Left kidney (tissue), 8 donors: Measurements from ENCODE around the gene RGL3. TPM values are rescaled to one million over a fixed set of nuclear protein-coding genes. Genes with fewer than 3 reads are reported as not detected.
A peak's percentile ranks its signal among the peaks of the same experiment; 100 is the strongest.
"Not testable (repeated sequence)": the region's sequence is repeated elsewhere in the genome, so short reads cannot be mapped to it uniquely, and the experiment has no call there.

Experiments used
- DNase-seq: peaks from one replicate; pipeline ENCODE4 v3.0.0-alpha.2; 2013
- long read RNA-seq, 8 donors: transcript quantifications; one replicate each; lab custom pipeline, GENCODE V29; 2026
- polyA plus RNA-seq: library from polyadenylated mRNA; unstranded; fragments of 120-200 nt; gene quantifications from one replicate; pipeline ENCODE4 v1.2.1, GENCODE V29; 2013; ENCODE audit not compliant: insufficient read length

The RGL3 gene, protein sequence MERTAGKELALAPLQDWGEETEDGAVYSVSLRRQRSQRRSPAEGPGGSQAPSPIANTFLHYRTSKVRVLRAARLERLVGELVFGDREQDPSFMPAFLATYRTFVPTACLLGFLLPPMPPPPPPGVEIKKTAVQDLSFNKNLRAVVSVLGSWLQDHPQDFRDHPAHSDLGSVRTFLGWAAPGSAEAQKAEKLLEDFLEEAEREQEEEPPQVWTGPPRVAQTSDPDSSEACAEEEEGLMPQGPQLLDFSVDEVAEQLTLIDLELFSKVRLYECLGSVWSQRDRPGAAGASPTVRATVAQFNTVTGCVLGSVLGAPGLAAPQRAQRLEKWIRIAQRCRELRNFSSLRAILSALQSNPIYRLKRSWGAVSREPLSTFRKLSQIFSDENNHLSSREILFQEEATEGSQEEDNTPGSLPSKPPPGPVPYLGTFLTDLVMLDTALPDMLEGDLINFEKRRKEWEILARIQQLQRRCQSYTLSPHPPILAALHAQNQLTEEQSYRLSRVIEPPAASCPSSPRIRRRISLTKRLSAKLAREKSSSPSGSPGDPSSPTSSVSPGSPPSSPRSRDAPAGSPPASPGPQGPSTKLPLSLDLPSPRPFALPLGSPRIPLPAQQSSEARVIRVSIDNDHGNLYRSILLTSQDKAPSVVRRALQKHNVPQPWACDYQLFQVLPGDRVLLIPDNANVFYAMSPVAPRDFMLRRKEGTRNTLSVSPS
- 99.4 TPM for polyA plus RNA-seq
- long read RNA-seq, donor 1, partial matches to known transcripts = 0 of 5 reads
- long read RNA-seq, donor 1, other reads (novel, unspliced or antisense) = 0 of 5 reads
- long read RNA-seq, donor 2, partial matches to known transcripts = 14 of 19 reads
- long read RNA-seq, donor 2, other reads (novel, unspliced or antisense) = 0 of 19 reads
- long read RNA-seq, donor 3, partial matches to known transcripts = 98 of 117 reads
- long read RNA-seq, donor 3, other reads (novel, unspliced or antisense) = 13 of 117 reads
- long read RNA-seq, donor 4 = 0 reads
- long read RNA-seq, donor 5, partial matches to known transcripts = 18 of 24 reads
- long read RNA-seq, donor 5, other reads (novel, unspliced or antisense) = 0 of 24 reads
- long read RNA-seq, donor 6 = 0 reads
- long read RNA-seq, donor 7, transcript RGL3-214 (3 exons, 771 nt) = major isoform, 6 of 238 reads
- long read RNA-seq, donor 7, partial matches to known transcripts = 185 of 238 reads
- long read RNA-seq, donor 7, other reads (novel, unspliced or antisense) = 46 of 238 reads
- long read RNA-seq, donor 8, partial matches to known transcripts = 5 of 7 reads
- long read RNA-seq, donor 8, other reads (novel, unspliced or antisense) = 0 of 7 reads

DNA sequence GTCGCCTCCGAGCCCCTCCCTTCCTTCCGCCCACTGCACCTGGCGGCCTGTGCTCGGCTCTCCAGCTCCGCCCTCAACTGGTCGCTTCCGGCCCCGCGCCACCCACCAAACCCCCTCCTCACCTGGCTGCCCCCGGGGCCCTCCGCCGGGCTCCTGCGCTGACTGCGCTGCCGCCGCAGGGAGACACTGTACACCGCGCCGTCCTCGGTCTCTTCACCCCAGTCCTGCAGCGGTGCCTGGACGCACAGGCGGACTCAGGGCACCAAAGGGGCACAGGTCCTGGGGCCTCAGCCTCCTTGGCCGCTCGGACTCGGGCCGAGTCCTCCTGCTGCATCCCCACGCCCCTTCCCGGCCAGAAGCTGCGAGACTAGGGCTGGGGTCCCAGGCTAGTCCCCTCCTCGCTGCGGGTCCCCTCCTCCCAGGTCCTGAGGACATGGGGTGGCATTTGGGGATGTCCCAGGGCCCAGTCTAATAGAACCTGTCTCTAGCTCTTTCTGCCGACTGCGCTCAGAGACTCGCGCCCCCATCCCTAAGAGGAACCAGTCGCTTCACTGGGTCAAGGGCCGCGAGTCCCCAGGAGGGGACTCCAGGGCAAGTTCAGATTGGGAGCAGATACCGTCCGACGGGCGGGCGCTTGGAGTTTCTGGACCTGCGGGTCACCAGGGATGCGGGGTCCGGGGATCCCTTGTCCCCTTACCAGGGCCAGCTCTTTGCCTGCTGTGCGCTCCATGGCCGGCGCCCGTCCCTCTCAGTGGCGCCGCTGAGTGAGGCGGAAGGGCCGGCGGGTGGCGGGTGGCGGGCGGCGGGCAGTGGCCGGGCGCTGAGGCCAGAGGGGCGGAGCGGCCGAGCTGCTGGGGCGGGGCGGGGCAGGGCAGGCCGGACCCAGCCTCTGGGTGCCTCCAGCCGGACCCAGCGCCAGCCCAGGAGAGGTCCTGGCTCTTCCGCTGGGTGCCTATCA, at the start of gene RGL3:
Gene RGL3, minus strand, starts transcription at position 766 of the 958 bp plus-strand sequence. Its CDS starts 36 bp downstream, at position 730.
- peak; percentile 56 for DNase-seq

DNA sequence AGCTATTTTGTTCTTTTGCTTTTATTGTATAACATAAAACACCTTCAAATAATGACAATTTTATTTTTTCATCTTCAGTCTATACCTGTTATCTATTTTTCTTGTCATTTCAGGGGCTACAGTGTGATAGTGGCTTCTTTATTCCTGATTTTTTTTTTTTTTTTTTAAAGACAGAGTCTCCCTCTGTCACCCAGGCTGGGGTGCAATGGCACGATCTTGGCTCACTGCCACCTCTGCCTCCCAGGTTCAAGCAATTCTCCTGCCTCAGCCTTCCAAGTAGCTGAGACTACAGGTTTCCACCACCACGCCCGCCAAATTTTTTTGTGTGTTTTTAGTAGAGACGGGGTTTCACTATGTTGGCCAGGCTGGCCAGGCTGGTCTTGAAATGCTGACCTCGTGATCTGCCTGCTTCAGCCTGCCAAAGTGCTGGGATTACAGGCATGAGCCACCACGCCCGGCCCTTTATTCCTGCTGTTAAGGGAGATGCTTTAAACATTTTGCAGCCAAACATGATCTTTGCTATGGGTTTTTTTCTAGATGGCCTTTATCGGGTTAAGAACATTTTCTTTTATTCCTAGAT, 49.2 kb upstream of the RGL3 start:
- DNase-seq = not testable (repeated sequence)

DNA sequence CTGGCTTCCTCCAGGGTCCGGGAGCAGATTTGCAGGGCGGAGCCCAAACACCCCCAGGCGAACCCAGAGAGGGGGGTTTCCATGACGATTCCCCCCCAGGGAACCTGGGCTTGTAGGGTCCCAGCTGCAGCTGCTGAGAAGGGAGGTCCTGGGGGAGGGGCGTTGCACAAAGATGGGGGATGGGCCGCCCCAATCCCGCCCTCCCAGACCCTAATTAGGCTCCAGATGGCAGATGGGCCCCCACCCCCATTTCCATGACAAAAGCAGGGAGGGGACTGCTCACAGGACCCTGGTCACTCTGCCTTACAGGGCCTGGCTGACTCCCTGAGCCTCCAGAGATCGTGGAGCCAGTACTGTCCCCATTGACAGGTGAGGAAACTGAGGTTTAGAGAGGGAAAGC, 46.5 kb upstream of the RGL3 start:
- DNase-seq = no peak

DNA sequence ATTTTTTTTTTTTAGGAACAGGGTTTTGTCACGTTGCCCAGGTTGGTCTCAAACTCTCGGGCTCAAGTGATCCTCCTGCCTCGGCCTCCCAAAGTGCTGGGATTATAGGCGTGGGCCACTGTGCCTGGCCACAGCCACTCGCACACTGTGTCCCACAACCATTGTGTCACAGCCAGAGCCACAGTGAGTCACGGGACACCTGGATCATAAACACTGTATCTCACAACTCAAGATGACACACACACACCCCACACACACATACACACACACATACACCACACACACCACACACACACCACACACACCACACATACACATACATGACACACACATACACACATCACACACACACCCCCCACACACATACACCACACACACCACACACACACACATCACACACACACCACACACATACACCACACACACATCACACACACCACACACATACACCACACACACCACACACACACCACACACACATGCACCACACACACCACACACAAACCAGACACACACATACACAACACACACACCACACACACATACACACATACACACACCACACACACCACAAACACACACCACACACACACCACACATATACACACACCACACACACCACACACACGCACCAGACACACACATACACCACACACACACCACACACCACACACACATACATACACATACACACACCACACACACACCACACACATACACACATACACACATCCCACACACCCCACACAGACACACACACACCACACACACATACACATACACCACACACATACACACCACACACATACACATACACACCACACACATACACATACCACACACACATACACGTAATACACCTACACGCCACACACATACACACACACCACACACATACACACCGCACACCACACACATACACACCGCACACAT, 45.5 kb upstream of the RGL3 start:
- no peak for DNase-seq

DNA sequence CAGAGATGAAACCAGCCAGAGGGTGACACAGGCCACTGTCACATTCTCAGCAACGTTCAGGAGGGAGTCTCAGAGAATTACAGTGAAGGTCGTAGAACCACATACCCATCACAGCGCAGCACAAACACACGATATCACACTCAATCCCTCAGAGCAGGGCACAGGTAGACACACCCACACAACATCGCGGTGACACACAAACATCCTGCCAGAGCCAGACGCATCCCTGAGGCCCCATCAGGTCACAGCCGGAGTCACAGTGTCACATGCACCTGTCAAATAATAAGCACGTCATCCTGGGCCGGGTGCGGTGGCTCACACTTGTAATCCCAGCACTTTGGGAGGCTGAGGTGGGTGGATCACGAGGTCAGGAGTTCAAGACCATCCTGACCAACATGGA, 44.3 kb upstream of the RGL3 start:
- DNase-seq = no peak

DNA sequence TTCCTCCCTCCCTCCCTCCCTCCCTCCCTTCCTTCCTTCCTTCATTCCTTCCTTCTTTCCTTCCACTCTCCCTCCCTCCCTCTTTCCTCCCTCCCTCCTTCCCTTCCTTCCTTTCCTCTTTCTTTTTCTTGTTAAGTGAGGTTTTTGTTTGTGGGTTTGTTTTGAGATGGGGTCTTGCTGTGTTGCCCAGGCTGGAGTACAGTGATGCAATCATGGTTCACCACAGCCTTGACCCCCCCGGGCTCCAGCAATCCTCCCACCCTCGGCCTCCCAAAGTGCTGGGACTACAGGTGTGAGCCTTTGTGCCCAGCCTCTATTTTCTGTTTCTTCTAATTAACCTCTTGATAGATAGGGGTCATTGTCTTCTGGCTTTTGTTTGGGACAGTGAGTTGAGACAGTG, 42.3 kb upstream of the RGL3 start:
- no peak for DNase-seq

DNA sequence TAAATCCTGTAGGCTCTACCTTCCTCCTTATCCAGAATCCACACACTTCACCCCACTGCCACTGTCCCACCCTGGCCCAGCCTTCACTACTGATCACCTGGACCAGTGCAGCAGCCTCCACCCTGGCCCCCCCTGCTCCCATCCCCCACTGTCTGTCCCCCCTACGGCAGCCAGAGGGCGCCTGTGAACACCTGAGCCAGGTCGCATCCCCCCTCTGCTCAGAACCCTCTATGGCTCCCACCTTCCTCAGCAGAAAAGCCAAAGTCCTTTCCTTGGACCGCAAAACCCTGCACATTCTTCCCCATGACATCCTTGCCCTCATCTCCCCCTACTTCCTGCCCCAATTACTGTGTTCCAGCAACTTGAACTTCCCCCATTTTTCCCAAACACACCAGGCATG, 41.1 kb upstream of the RGL3 start:
- no peak for DNase-seq

DNA sequence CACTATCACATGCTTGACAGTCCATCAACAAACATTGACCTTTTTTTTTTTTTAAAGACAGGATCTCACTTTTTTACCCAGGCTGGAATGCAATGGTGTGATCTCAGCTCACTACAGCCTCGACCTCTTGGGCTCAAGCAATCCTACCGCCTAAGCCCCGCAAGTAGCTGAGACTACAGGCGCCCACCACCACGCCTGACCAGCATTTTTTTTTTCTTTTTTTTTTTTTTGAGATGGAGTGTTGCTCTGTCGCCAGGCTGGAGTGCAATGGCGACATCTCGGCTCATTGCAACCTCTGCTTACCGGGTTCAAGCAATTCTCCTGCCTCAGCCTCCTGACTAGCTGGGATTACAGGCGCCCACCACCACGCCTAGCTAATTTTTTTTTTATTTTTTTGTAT, 39.8 kb upstream of the RGL3 start:
- not testable (repeated sequence) for DNase-seq

DNA sequence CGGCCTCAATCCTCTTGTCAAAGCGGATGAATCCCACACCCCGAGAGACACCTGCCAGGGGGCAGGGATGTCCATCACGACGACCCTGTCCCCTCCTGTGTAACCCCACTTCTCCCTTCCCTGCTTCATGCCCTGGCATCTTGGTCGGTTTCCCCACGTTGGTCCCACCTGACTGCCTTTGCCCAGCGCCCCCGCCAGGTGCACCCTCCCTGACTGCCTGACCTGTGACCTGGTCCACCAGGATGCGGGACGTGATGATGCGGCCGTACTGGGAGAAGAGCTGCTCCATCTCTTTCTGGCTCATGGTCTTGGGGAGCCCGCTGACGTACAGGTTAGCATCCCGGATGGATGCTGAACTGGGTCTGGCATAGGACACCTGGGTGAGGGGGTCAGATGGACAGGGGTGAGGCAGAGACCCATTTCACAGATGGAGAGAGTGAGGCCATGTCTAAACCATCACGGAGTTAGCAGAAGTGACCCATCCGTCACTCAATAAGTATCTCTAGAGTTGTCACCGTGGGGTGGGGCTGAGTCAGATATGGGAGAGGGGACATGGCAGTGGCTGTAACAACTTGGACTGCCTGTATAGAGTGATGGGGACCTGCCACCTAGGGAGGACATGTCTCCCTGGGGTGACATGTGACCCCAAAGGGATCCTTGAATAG, 39.3 kb upstream of the RGL3 start:
- no peak for DNase-seq

DNA sequence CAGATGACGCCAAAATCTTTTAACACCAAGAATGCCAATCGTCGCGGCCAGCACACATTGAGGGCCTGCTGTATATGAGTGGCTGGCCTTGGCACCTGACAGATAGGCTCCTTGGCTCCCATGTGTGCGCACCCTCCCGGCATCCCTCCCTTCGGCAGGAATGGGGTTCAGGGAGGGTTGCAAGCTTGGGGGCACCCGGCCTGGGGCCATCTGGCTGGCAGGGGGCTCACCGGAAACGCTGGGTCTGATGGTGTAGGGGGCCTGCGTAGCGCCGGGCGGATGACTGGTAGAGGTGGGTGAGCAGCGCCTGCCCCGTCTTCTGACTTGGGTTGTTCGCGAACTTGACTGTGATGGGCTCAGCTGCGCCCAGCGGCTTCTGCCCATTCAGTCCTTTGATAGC, 38.7 kb upstream of the RGL3 start:
- no peak for DNase-seq

DNA sequence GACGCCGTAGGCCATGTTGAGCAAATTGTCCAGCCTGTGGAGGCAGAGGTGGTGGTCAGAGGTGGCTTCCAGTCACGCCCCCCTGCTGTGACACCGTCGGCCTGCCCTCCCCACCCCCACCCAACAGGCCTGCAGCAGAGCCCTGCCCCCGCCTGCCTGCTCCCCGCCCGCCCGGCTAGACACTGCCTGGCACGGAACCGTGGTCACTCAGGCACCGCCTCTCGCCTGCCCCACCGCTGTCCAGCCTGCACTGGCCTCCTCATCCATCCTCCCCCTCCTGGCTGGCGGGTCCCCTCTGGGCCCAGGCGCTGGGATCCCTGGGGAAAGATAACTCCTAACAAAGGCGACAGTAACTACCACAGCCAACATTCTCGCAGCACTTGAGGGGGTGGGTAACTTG, 38.0 kb upstream of the RGL3 start:
- no peak for DNase-seq

DNA sequence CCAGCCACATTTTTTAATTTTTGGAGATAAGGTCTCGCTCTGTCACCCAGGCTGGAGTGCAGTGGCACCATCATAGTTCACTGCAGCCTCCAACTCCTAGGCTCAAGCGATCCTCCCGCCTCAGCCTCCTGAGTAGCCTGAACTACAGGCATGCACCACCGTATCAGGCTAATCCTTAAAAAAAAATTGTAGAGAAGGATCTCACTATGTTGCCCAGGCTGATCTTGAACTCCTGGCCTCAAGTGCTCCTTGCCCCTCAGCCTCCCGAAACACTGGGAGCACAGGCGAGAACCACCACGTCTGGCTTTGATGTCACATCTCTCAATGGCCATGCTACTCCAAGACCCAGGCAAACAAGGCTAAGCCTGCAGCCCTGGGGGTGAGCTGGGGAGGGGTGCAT, 37.5 kb upstream of the RGL3 start:
- DNase-seq = no peak

DNA sequence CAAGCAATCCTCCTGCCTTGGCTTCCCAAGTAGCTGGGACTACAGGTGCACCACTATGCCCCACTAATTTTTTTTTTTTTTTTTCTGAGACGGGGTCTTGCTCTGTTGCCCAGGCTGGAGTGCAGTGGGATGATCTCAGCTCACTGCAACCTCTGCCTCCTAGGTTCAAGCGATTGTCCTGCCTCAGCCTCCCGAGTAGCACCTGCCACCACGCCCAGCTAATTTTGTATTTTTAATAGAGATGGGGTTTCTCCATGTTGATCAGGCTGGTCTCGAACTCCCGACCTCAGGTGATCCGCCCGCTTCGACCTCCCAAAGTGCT, 36.1 kb upstream of the RGL3 start:
- DNase-seq = not testable (repeated sequence)

DNA sequence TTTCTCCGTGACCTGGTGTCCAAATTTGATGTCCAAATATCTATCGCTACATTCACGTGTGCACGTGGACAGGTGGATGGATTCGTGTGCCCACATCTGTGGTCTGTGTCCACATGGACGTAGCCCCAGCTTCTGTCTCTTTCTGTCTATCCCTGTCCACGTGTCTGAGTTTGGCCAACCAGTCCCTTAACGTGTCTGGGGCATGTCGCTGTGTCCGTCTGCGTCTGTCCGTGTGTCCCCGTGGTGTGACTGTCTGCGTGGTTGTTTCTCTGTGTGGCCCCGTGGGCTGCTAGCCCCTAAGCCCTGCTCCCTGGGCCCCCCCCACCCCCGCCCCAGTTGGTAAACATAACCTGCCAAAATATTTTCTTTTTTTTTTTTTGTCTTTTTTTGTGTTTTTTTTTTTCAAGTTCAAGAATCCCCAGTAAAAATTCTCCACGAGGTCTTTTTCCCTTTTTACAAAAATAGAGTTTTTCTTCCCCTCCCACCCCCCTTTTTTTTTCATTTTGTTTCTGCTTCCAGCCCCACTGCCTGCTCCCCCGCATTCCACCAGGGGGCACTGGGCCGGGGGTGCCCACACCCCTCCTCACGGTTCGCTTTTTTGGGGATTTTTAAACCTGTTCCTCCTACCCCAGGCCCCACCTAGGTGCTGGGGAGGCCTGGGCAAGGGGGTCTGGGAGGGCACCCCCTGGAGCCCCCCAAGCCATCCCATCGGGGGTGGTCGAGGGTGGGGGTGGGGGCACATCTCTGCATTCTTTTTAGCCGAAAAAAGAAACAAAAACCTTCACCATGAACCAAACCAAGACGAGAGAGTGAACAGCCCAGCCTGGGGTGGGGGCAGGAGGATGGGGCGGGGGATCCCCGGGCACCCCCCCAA, 34.6 kb upstream of the RGL3 start:
- DNase-seq = no peak

DNA sequence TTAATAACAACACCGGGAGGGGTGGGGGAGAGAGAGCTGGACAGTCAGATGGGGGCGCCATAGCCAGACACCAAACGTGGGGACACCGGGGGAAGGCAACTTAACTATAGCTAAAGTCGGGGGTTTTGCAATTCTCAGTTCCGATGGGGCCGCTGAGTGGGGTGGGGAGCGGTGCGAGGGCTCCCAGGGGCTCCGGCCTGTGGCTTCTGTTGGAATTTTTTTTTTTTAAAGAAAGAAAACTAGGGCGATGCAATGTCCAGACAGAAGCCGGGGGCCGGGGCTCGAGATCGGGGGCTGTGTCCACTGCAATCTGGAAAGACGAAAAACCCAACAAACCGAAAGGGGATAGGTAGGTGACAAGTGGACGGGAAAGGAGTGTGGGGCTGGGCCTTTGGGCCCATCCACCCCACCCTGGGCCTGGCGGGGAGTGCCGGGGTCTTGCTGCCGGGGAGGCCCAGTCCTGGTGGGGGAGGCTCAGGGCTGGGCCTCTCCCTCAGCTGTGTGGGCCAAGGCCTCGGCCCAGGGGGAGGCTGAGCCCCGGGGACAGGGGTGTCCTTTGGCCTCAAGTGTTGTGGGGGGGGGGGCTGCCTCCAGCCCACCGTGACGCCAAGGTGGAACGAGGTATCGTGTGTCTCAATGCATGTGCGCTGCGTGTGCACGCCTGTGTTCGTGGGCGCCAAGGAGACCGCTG, 33.7 kb upstream of the RGL3 start:
- DNase-seq = no peak

DNA sequence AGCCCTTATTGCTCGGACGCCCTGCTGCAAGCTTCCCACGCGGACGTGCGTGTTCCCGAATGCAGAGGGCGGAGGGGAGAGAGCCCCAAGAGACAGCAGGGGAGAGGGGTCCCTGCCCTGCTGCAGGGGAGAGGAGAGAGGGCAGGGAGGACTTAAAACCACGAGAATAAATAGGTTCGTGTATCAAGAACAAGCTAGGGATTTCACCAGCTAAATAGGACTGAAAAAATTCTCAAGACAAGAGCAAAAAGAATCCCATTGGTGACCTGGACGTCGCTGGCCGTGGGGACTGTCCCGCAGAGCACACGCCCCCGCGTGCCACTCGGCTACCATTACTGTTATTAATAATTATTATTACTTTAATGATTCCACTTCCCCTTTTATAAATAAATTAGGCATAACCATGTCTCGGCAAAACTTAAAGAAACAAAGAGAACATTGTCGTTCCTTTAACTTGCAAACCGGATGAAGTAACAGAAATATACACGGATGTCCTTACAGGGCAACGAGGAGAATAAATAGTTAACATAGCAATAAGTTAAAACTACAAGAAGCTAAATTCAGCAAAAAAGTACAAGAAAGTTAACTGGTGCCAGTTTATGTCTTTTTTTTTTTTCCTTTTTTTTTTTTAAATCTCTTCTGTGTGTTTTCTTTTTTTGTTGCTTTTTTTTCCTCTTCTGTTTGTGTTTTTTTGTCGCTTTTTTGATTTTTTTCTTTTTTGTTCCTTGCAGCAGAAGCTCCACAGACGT, 32.9 kb upstream of the RGL3 start:
- no peak for DNase-seq
